BJ (cell line): ENCODE data around the gene RAD23A. TPM values are rescaled to one million over a fixed set of nuclear protein-coding genes. Genes with fewer than 3 reads are reported as not detected.

Source experiments
- CTCF ChIA-PET: fragments of 350-600 bp; formaldehyde crosslinking; extraction: SDS; loops from one replicate; lab custom pipeline; 2021; ENCODE audit warnings: antibody characterized with exemption, inconsistent platforms; lab: Yijun Ruan, JAX
- POLR2A ChIA-PET: fragments of 300-600 bp; sonication (Branson Sonifier 250); formaldehyde crosslinking; extraction: SDS; loops from one replicate; lab custom pipeline; 2021; ENCODE audit warnings: antibody characterized with exemption; lab: Charles Lee
- DNase-seq: peaks from one replicate; pipeline ENCODE4 v3.0.0-alpha.2; 2011; ENCODE audit warnings: low read depth
- H3K27me3 ChIP-seq: 2 replicates; pipeline ENCODE4 v1.6.0; 2011; ENCODE audit warnings: low read length; ENCODE audit not compliant: control insufficient read depth, insufficient read depth
- H3K36me3 ChIP-seq: 2 replicates; pipeline ENCODE4 v1.5.1; 2011; ENCODE audit warnings: low read length; ENCODE audit not compliant: control insufficient read depth, insufficient read depth
- H3K4me3 ChIP-seq: 2 replicates; pipeline ENCODE4 v1.5.1; 2011; ENCODE audit warnings: low read depth, mild to moderate bottlenecking, control low read depth, low read length
- CTCF ChIP-seq: IDR thresholded peaks from 2 replicates; pipeline ENCODE4 v1.5.1; 2011; ENCODE audit warnings: low read depth, mild to moderate bottlenecking, control low read depth, inconsistent platforms, low read length, moderate library complexity; ENCODE audit not compliant: insufficient read depth
- polyA plus RNA-seq: library from polyadenylated mRNA; depleted of rRNA; stranded (reverse); fragments of >200 nt; gene quantifications from 2 replicates; pipeline ENCODE4 v1.2.3, GENCODE V29; 2011

RAD23A gene
- polyA plus RNA-seq, 1 experiment: 75.1 TPM

DNA sequence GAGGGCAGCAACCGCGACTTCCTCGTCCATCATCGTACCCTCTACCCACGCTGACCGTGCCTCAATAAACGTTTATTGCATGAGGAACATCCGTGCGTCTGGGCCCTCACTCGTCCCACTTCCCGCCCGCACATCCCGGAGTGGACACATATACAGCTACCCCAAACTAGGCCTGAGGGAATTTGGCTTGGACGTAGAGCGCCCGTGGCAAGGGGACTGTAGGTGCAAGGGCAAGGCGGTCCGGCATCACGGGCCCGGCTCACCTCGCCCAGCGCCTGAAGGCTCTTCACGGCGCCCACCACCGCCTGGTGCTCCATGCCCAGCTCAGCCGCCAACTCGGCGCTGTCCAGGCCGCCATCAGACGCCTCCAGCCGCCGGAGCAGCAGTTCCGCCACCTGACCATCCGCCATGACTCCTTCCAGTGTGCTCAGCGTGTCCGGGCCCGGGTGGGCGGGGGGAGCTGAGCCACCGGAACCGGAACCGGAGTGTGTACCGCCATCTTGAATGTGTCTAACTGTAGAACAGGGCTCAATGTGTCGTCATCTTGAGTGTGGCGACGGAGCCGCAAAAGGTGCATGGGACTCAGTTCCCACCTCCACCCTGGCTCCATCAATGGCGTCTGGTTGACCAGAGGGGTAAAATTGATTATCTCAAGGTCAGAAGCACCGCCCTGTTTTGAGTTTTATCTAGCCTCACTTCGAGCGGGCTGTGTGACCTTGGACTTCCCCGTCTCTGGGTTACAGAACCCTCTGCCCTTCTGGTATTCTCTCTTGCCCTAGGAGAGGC is 12.2 kb upstream of the RAD23A start, which contains the start of gene FARSA:
Gene FARSA (minus strand): TSS at position 425 of the 786 bp plus-strand sequence. CDS start 15 bp downstream, at position 410.
- Histone ChIP-seq H3K36me3 (peaks cover 13% of the 10 kb centered on the region), H3K4me3 (peak within 1 kb of the TSS; percentile 94), H3K27me3 (no peaks in the 10 kb centered on the region)
- ChIA-PET CTCF (interaction anchor here (1.2 to 2.2 kb wide), 2 partner anchors 15 to 32 kb away, joined by 3 to 9 read pairs; partner anchors contain the start of gene SYCE2), POLR2A (interaction anchor here (0.5 to 0.7 kb wide), 4 partner anchors 9 to 158 kb away, joined by 3 to 7 read pairs (median 3); partner anchors contain the start of gene GCDH)
- no peak for TF ChIP-seq CTCF
- no peak for DNase-seq

DNA sequence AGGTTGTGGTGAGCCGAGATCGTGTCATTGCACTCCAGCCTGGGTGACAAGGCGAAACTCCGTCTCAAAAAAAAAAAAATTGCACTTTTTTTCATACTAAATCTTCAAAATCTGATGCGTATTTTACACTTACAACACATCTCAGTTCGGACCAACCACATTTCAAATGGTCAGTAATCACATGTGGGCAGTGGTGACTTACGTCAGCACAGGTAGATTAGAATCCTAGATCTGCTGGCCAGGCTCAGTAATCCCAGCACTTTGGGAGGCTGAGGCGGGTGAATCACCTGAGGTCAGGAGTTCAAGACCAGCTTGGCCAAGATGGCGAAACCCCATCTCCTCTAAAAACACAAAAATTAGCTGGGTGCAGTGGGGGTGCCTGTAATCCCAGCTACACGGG is 10.6 kb upstream of the RAD23A start:
- ChIA-PET CTCF (no interaction called here), POLR2A (no interaction called here)
- no peak for DNase-seq
- no peak for TF ChIP-seq CTCF
- Histone ChIP-seq H3K36me3 (peaks cover 7% of the 10 kb centered on the region), H3K27me3 (no peaks in the 10 kb centered on the region), H3K4me3 (no peak overlapping the region)

- ChIA-PET CTCF (no interaction called here), POLR2A (no interaction called here)
- Histone ChIP-seq H3K36me3 (peaks cover 12% of the 10 kb centered on the region), H3K4me3 (no peak overlapping the region), H3K27me3 (no peaks in the 10 kb centered on the region)
- TF ChIP-seq CTCF: no peak
- DNase-seq: no peak
These were observed 9.1 kb upstream of the RAD23A start for GRCh38 chr19:12936582-12936981.

- Histone ChIP-seq H3K36me3 (peaks cover 16% of the 10 kb centered on the region), H3K27me3 (no peaks in the 10 kb centered on the region), H3K4me3 (peak overlapping the region; percentile 49)
- POLR2A ChIA-PET: interaction anchor here (0.6 kb wide), 1 partner anchor 117 kb away, joined by 3 read pairs; no protein-coding TSS in a partner anchor
- TF ChIP-seq CTCF: no peak
- DNase-seq: no peak
- CTCF ChIA-PET: interaction anchor here (1.3 kb wide), 1 partner anchor 28 kb away, joined by 8 read pairs; no protein-coding TSS in a partner anchor
These were observed 8.4 kb upstream of the RAD23A start for GRCh38 chr19:12937093-12937926.
